WTC11 (cell line): ENCODE measurements around the gene KAZALD1. TPM values are rescaled to one million over a fixed set of nuclear protein-coding genes. Genes with fewer than 3 reads are reported as not detected.
A peak's percentile ranks its signal among the peaks of the same experiment; 100 is the strongest.

Source experiments
- ATAC-seq: fragments of 200-7000 bp; cut with Tn5 transposase; 2 replicates; pipeline ENCODE4 v1.10.0; 2021; ENCODE audit warnings: mild to moderate bottlenecking, moderate library complexity
- CTCF ChIA-PET: fragments of 300-600 bp; sonication (Branson Sonifier 250); formaldehyde crosslinking; loops from one replicate; lab custom pipeline; 2021; ENCODE audit warnings: antibody characterized with exemption; lab: Charles Lee
- POLR2A ChIA-PET: fragments of 350-600 bp; sonication (Branson Sonifier 250); formaldehyde crosslinking; loops from one replicate; lab custom pipeline; 2021; ENCODE audit warnings: antibody characterized with exemption; lab: Charles Lee
- DNase-seq: peaks from one replicate; pipeline ENCODE4 v3.0.0; 2021; ENCODE audit warnings: low spot score
- H3K27ac Mint-ChIP-seq: 2 replicates; pipeline ENCODE4 v1.8.0; 2021; ENCODE audit warnings: mixed read lengths
- H3K27me3 Mint-ChIP-seq: 2 replicates; pipeline ENCODE4 v1.8.0; 2021; ENCODE audit warnings: low read depth, mild to moderate bottlenecking, moderate library complexity, mixed read lengths
- H3K36me3 Mint-ChIP-seq: 2 replicates; pipeline ENCODE4 v1.8.0; 2021; ENCODE audit warnings: mixed read lengths
- H3K4me1 Mint-ChIP-seq: 2 replicates; pipeline ENCODE4 v1.8.0; 2022; ENCODE audit warnings: mixed read lengths
- H3K4me3 Mint-ChIP-seq: 2 replicates; pipeline ENCODE4 v1.8.0; 2021; ENCODE audit warnings: mild to moderate bottlenecking, moderate library complexity, mixed read lengths
- H3K9me3 Mint-ChIP-seq: 2 replicates; pipeline ENCODE4 v1.8.0; 2021; ENCODE audit warnings: mixed read lengths
- ATF1 ChIP-seq: sonication (generic); formaldehyde crosslinking; IDR thresholded peaks from 2 replicates; pipeline ENCODE4 v1.8.1; 2023; ENCODE audit warnings: mild to moderate bottlenecking, moderate library complexity, missing genetic modification reagents
- ATF6 ChIP-seq: sonication (generic); formaldehyde crosslinking; IDR thresholded peaks from 2 replicates; pipeline ENCODE4 v1.8.1; 2023; ENCODE audit warnings: mild to moderate bottlenecking, missing genetic modification reagents
- CDX4 ChIP-seq: fragments of 250-450 bp; sonication (Bioruptor Pico); IDR thresholded peaks from 2 replicates; pipeline ENCODE4 v1.9.0; 2021; ENCODE audit warnings: moderate library complexity, mild to moderate bottlenecking, inconsistent platforms, borderline replicate concordance
- E2F5 ChIP-seq: sonication (generic); formaldehyde crosslinking; IDR thresholded peaks from 2 replicates; pipeline ENCODE4 v1.8.1; 2022; ENCODE audit warnings: mild to moderate bottlenecking, moderate library complexity, missing genetic modification reagents
- FOXK1 ChIP-seq: sonication (generic); formaldehyde crosslinking; IDR thresholded peaks from 2 replicates; pipeline ENCODE4 v1.8.0; 2022; ENCODE audit warnings: mild to moderate bottlenecking, moderate library complexity, missing genetic modification reagents
- GABPB1 ChIP-seq: sonication (generic); formaldehyde crosslinking; IDR thresholded peaks from 2 replicates; pipeline ENCODE4 v1.8.1; 2023; ENCODE audit warnings: mild to moderate bottlenecking, missing genetic modification reagents
- HMGA2 ChIP-seq: fragments of 250-450 bp; sonication (Bioruptor Pico); IDR thresholded peaks from 2 replicates; pipeline ENCODE4 v1.4.0; 2021; ENCODE audit warnings: mild to moderate bottlenecking, moderate library complexity
- IRF2 ChIP-seq: sonication (generic); formaldehyde crosslinking; IDR thresholded peaks from 2 replicates; pipeline ENCODE4 v1.8.0; 2022; ENCODE audit warnings: low read depth, missing genetic modification reagents, borderline replicate concordance
- NFATC4 ChIP-seq: fragments of 250-450 bp; sonication (Bioruptor Pico); IDR thresholded peaks from 2 replicates; pipeline ENCODE4 v1.9.0; 2021; ENCODE audit warnings: mild to moderate bottlenecking
- SMAD3 ChIP-seq: sonication (generic); formaldehyde crosslinking; IDR thresholded peaks from 2 replicates; pipeline ENCODE4 v1.8.0; 2022; ENCODE audit warnings: missing genetic modification reagents, mild to moderate bottlenecking, borderline replicate concordance
- SP1 ChIP-seq: sonication (generic); formaldehyde crosslinking; conservative IDR thresholded peaks from 2 replicates; pipeline ENCODE4 v1.8.1; 2022; ENCODE audit warnings: missing genetic modification reagents
- TP53 ChIP-seq: sonication (generic); formaldehyde crosslinking; IDR thresholded peaks from 2 replicates; pipeline ENCODE4 v1.8.1; 2023; ENCODE audit warnings: mild to moderate bottlenecking, missing genetic modification reagents
- ZNF219 ChIP-seq: sonication (generic); formaldehyde crosslinking; IDR thresholded peaks from 2 replicates; pipeline ENCODE4 v1.8.0; 2023; ENCODE audit warnings: missing genetic modification reagents, mild to moderate bottlenecking, borderline replicate concordance
- ZNF396 ChIP-seq: fragments of 250-450 bp; sonication (Bioruptor Pico); IDR thresholded peaks from 2 replicates; pipeline ENCODE4 v1.8.0; 2021; ENCODE audit warnings: mild to moderate bottlenecking, moderate library complexity, borderline replicate concordance
- ZNF425 ChIP-seq: fragments of 250-450 bp; sonication (Bioruptor Pico); conservative IDR thresholded peaks from 2 replicates; pipeline ENCODE4 v1.9.0; 2021; ENCODE audit warnings: mild to moderate bottlenecking
- total RNA-seq: library from RNA; stranded (reverse); gene quantifications from 3 replicates; pipeline ENCODE4 v1.2.3, GENCODE V29; 2021
- TF ChIP-seq, protein P1 (sequence below): fragments of 250-450 bp; sonication (Bioruptor Pico); IDR thresholded peaks from 2 replicates; pipeline ENCODE4 v1.8.0; 2021; ENCODE audit warnings: mild to moderate bottlenecking
- TF ChIP-seq, protein P2 (sequence below): fragments of 250-450 bp; sonication (Bioruptor Pico); IDR thresholded peaks from 2 replicates; pipeline ENCODE4 v1.9.0; 2021; ENCODE audit warnings: mild to moderate bottlenecking, borderline replicate concordance
- TF ChIP-seq, protein P3 (sequence below): sonication (generic); formaldehyde crosslinking; IDR thresholded peaks from 2 replicates; pipeline ENCODE4 v1.8.1; 2023; ENCODE audit warnings: mild to moderate bottlenecking, missing genetic modification reagents

The KAZALD1 gene
- total RNA-seq, 1 experiment from 2014 or later: 19.2 TPM

- peak; percentile 70 for TF ChIP-seq E2F5
Observed at GRCh38 chr10:101060951-101061623, 702 bp upstream of the KAZALD1 start (continued).

DNA sequence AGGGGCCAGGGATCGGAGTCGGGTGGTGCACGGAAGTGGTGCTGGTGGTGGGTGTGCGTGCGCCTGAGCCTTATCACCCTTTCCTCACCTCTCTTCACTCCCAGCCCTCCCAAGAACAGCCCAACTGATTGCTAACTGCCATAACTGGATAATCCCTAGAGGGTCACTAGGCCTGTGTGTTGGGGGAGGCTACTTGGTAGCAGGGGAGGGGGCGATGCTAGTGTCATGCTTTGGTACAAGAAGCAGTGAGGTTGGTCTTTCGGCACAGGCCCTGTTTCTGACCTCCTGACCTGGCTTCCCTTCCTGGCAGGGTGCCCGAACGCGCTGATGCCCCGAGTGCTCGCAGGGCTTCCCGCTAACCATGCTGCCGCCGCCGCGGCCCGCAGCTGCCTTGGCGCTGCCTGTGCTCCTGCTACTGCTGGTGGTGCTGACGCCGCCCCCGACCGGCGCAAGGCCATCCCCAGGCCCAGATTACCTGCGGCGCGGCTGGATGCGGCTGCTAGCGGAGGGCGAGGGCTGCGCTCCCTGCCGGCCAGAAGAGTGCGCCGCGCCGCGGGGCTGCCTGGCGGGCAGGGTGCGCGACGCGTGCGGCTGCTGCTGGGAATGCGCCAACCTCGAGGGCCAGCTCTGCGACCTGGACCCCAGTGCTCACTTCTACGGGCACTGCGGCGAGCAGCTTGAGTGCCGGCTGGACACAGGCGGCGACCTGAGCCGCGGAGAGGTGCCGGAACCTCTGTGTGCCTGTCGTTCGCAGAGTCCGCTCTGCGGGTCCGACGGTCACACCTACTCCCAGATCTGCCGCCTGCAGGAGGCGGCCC is 652 bp downstream of the KAZALD1 start:
- peaks cover 58% of the 10 kb centered on the region for H3K27me3 Mint-ChIP-seq
- DNase-seq (peak; percentile 78), ATAC-seq (peak; percentile 16)
- POLR2A ChIA-PET: interaction anchor here (1.3 to 1.4 kb wide), 3 partner anchors 15 to 78 kb away, joined by 3 to 8 read pairs (median 4); no protein-coding TSS in a partner anchor
- H3K4me1 Mint-ChIP-seq: peaks cover 48% of the 10 kb centered on the region
- H3K27ac Mint-ChIP-seq: peak overlapping the region; percentile 86; the same call in 1 of the 2 replicates
- CTCF ChIA-PET: interaction anchor here (0.8 to 15.0 kb wide), 15 partner anchors 11 to 78 kb away, joined by 3 to 405 read pairs (median 9); partner anchors contain the start of genes PDZD7 and SFXN3
- H3K4me3 Mint-ChIP-seq: peak overlapping the region; percentile 80
- no peaks in the 10 kb centered on the region for H3K9me3 Mint-ChIP-seq
- H3K36me3 Mint-ChIP-seq: no peaks in the 10 kb centered on the region
- TF ChIP-seq TP53 (CRISPR knock-in tag) (no peak), SMAD3 (peak; percentile 54; the same call in 1 of the 2 replicates), ATF6 (CRISPR knock-in tag) (no peak), NFATC4 (CRISPR knock-in tag) (no peak), FOXK1 (CRISPR knock-in tag) (peak; percentile 69; the same call in 1 of the 2 replicates), CDX4 (no peak), IRF2 (CRISPR knock-in tag) (no peak), ZNF396 (CRISPR knock-in tag) (no peak), E2F5 (0 out of 2 replicates have a peak, but pooled peaks have one; percentile 52), GABPB1 (CRISPR knock-in tag) (peak; percentile 60; the same call in 1 of the 2 replicates), ZNF219 (CRISPR knock-in tag) (no peak), ATF1 (CRISPR knock-in tag) (no peak), SP1 (peak; percentile 56), ZNF425 (CRISPR knock-in tag) (no peak), HMGA2 (CRISPR knock-in tag) (no peak)
- TF ChIP-seq, protein P1, sequence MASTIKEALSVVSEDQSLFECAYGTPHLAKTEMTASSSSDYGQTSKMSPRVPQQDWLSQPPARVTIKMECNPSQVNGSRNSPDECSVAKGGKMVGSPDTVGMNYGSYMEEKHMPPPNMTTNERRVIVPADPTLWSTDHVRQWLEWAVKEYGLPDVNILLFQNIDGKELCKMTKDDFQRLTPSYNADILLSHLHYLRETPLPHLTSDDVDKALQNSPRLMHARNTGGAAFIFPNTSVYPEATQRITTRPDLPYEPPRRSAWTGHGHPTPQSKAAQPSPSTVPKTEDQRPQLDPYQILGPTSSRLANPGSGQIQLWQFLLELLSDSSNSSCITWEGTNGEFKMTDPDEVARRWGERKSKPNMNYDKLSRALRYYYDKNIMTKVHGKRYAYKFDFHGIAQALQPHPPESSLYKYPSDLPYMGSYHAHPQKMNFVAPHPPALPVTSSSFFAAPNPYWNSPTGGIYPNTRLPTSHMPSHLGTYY (CRISPR knock-in tag): no peak
- TF ChIP-seq, protein P2, sequence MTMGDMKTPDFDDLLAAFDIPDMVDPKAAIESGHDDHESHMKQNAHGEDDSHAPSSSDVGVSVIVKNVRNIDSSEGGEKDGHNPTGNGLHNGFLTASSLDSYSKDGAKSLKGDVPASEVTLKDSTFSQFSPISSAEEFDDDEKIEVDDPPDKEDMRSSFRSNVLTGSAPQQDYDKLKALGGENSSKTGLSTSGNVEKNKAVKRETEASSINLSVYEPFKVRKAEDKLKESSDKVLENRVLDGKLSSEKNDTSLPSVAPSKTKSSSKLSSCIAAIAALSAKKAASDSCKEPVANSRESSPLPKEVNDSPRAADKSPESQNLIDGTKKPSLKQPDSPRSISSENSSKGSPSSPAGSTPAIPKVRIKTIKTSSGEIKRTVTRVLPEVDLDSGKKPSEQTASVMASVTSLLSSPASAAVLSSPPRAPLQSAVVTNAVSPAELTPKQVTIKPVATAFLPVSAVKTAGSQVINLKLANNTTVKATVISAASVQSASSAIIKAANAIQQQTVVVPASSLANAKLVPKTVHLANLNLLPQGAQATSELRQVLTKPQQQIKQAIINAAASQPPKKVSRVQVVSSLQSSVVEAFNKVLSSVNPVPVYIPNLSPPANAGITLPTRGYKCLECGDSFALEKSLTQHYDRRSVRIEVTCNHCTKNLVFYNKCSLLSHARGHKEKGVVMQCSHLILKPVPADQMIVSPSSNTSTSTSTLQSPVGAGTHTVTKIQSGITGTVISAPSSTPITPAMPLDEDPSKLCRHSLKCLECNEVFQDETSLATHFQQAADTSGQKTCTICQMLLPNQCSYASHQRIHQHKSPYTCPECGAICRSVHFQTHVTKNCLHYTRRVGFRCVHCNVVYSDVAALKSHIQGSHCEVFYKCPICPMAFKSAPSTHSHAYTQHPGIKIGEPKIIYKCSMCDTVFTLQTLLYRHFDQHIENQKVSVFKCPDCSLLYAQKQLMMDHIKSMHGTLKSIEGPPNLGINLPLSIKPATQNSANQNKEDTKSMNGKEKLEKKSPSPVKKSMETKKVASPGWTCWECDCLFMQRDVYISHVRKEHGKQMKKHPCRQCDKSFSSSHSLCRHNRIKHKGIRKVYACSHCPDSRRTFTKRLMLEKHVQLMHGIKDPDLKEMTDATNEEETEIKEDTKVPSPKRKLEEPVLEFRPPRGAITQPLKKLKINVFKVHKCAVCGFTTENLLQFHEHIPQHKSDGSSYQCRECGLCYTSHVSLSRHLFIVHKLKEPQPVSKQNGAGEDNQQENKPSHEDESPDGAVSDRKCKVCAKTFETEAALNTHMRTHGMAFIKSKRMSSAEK (CRISPR knock-in tag): no peak
- TF ChIP-seq, protein P3, sequence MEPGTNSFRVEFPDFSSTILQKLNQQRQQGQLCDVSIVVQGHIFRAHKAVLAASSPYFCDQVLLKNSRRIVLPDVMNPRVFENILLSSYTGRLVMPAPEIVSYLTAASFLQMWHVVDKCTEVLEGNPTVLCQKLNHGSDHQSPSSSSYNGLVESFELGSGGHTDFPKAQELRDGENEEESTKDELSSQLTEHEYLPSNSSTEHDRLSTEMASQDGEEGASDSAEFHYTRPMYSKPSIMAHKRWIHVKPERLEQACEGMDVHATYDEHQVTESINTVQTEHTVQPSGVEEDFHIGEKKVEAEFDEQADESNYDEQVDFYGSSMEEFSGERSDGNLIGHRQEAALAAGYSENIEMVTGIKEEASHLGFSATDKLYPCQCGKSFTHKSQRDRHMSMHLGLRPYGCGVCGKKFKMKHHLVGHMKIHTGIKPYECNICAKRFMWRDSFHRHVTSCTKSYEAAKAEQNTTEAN (CRISPR knock-in tag): no peak; the same call in 1 of the 2 replicates
